Naive thymus-derived CD4-positive, alpha-beta T cell (primary cell): ENCODE results near the gene TCP11L2. TPM values are rescaled to one million over a fixed set of nuclear protein-coding genes. Genes with fewer than 3 reads are reported as not detected.

Experiments
- ATAC-seq: fragments of 150-1000 bp; cut with Tn5 transposase; 2 replicates; pipeline ENCODE4 v1.10.0; 2021; ENCODE audit warnings: mild to moderate bottlenecking, moderate library complexity
- CTCF ChIA-PET: fragments of 350-600 bp; sonication (Branson Sonifier 250); formaldehyde crosslinking; loops from one replicate; lab custom pipeline; 2021; ENCODE audit warnings: antibody characterized with exemption; lab: Charles Lee
- POLR2A ChIA-PET: fragments of 350-600 bp; sonication (Branson Sonifier 250); formaldehyde crosslinking; loops from one replicate; lab custom pipeline; 2021; ENCODE audit warnings: antibody characterized with exemption, inconsistent platforms; lab: Charles Lee
- DNase-seq, 9 donors: peaks; one replicate each; pipeline versions ENCODE4 v3.0.0 to v3.0.0-alpha.2; 2020 to 2022; ENCODE audit warnings: mixed read lengths in 1 of 9
- H3K27ac ChIP-seq: one replicate; pipeline ENCODE4 v1.7.0; 2013; ENCODE audit warnings: mild to moderate bottlenecking, low read depth, low read length, moderate library complexity
- H3K27me3 ChIP-seq, 2 donors: one replicate each; pipeline ENCODE4 v1.7.0; 2013; ENCODE audit warnings: low read length in 2 of 2, mild to moderate bottlenecking in 2 of 2, moderate library complexity in 2 of 2; ENCODE audit not compliant: control insufficient read depth in 2 of 2, insufficient read depth in 2 of 2
- H3K36me3 ChIP-seq, 3 experiments: 1 replicate in 2 of 3; 2 replicates in 1 of 3; pipeline ENCODE4 v1.7.0; 2013; ENCODE audit warnings: low read length in 3 of 3, mild to moderate bottlenecking in 3 of 3, moderate library complexity in 1 of 3; ENCODE audit not compliant: insufficient read depth in 3 of 3, control insufficient read depth in 2 of 3
- H3K4me1 ChIP-seq, 2 donors: one replicate each; pipeline ENCODE4 v1.7.0; 2013; ENCODE audit warnings: low read length in 2 of 2, mild to moderate bottlenecking in 2 of 2, moderate library complexity in 1 of 2; ENCODE audit not compliant: control insufficient read depth in 2 of 2, insufficient read depth in 2 of 2
- H3K4me3 ChIP-seq: 2 replicates; pipeline ENCODE4 v1.7.0; 2013; ENCODE audit warnings: mild to moderate bottlenecking, low read length
- H3K9me3 ChIP-seq, 3 experiments: 1 replicate in 2 of 3; 2 replicates in 1 of 3; pipeline ENCODE4 v1.7.0; 2013; ENCODE audit warnings: low read length in 3 of 3; ENCODE audit not compliant: control insufficient read depth in 2 of 3
- H3K27ac Mint-ChIP-seq, 9 donors: one replicate each; pipeline ENCODE4 v1.8.0; 2020 to 2022; ENCODE audit warnings: mixed read lengths in 9 of 9, mild to moderate bottlenecking in 8 of 9, moderate library complexity in 5 of 9, inconsistent platforms in 2 of 9
- H3K27me3 Mint-ChIP-seq, 5 donors: one replicate each; pipeline ENCODE4 v1.8.0; 2021 to 2022; ENCODE audit warnings: mixed read lengths in 5 of 5, mild to moderate bottlenecking in 1 of 5
- H3K36me3 Mint-ChIP-seq, 5 donors: one replicate each; pipeline ENCODE4 v1.8.0; 2020 to 2022; ENCODE audit warnings: mixed read lengths in 5 of 5, mild to moderate bottlenecking in 3 of 5, inconsistent platforms in 1 of 5
- H3K4me1 Mint-ChIP-seq, 7 donors: one replicate each; pipeline ENCODE4 v1.8.0; 2020 to 2022; ENCODE audit warnings: mixed read lengths in 7 of 7, mild to moderate bottlenecking in 3 of 7, inconsistent platforms in 1 of 7
- H3K4me3 Mint-ChIP-seq, 10 donors: one replicate each; pipeline ENCODE4 v1.8.0; 2020 to 2022; ENCODE audit warnings: mild to moderate bottlenecking in 10 of 10, mixed read lengths in 10 of 10, moderate library complexity in 6 of 10, inconsistent platforms in 2 of 10
- H3K9me3 Mint-ChIP-seq, 11 donors: one replicate each; pipeline ENCODE4 v1.8.0; 2020 to 2022; ENCODE audit warnings: mixed read lengths in 11 of 11, mild to moderate bottlenecking in 4 of 11, inconsistent platforms in 1 of 11, moderate library complexity in 1 of 11
- intact Hi-C, 2 donors: fragments of 100-400 bp; cut with micrococcal nuclease; formaldehyde crosslinking; loops; one replicate each; pipeline ENCODE4 v1.15.1; 2023
- polyA plus RNA-seq, 2 donors: library from polyadenylated mRNA; unstranded; fragments of 300-500 nt; fragmentation: Illumina TruSeq; gene quantifications; one replicate each; pipeline ENCODE4 v1.2.3, GENCODE V29; 2021
- total RNA-seq, 6 experiments: library from RNA in 5 of 6; stranded (reverse) in 5 of 6; gene quantifications; 1 replicate in 5 of 6; 2 replicates in 1 of 6; pipeline ENCODE4 v1.2.3 and lab custom pipeline; 2021 to 2026

The TCP11L2 gene
- total RNA-seq, result 100 to 1,000 TPM in 4 of 5 experiments, 10 to 100 TPM in 1; 26.9 to 258 (median 134) TPM
- 10 to 100 TPM; 43.2 to 46.3 TPM for polyA plus RNA-seq
- 132 reads per million, percentile 89 among the genes with 10 or more reads in this experiment for total RNA-seq (lab: John Stamatoyannopoulos, UW)

- Histone ChIP-seq H3K9me3 (no peaks in the 10 kb centered on the region), H3K27ac (peak within 1 kb of the TSS; percentile 100), H3K4me1 (peaks cover 15 to 49% of the 10 kb centered on the region in 2 donors), H3K36me3 (peaks cover 0 to 6% (median 4%) of the 10 kb centered on the region in 3 experiments), H3K27me3 (no peaks in the 10 kb centered on the region), H3K4me3 (peak within 1 kb of the TSS; percentile 94)
- DNase-seq (peak; percentile 91 to 96 (median 94)), ATAC-seq (peak; percentile 79)
- POLR2A ChIA-PET, result interaction anchor here (0.9 to 7.1 kb wide), 28 partner anchors 8 to 1018 kb away, joined by 3 to 188 read pairs (median 6); partner anchors contain the start of genes CKAP4, CRY1 and POLR3B
- Mint-ChIP-seq H3K27ac (peak within 1 kb of the TSS; percentile 97 to 100 (median 100)), H3K9me3 (no peaks in the 10 kb centered on the region), H3K27me3 (peaks cover 0 to 2% (median 0%) of the 10 kb centered on the region in 5 donors), H3K4me3 (peak within 1 kb of the TSS; percentile 88 to 99 (median 96)), H3K36me3 (peaks cover 0 to 14% (median 5%) of the 10 kb centered on the region in 5 donors), H3K4me1 (peaks cover 45 to 75% (median 55%) of the 10 kb centered on the region in 7 donors)
- CTCF ChIA-PET, result interaction anchor here (1.0 to 3.8 kb wide), 7 partner anchors 13 to 79 kb away, joined by 3 to 21 read pairs (median 5); partner anchors contain the start of gene POLR3B
- intact Hi-C loops, result loop anchor here (1.0 to 10.0 kb wide), 15 partner anchors 20 to 2000 kb away; partner anchors contain the start of genes C12orf75 (in 2 of the 2), POLR3B (in 2 of the 2), PRDM4 (in 2 of the 2) and RIC8B (in 2 of the 2)
These were observed at the start of gene TCP11L2 for GRCh38 chr12:106302401-106303201. Gene TCP11L2, plus strand, starts transcription at chr12:106302733. Its CDS starts 8,343 bp downstream, at chr12:106311076.

GRCh38 chr12:106254724-106255123, 47.8 kb upstream of the TCP11L2 start:
- no peak overlapping the region for H3K4me3 ChIP-seq
- no peak overlapping the region for H3K27ac ChIP-seq
- POLR2A ChIA-PET, result interaction anchor here (0.7 to 1.2 kb wide), 3 partner anchors 47 to 51 kb away, joined by 3 to 4 read pairs (median 3); no protein-coding TSS in a partner anchor
- peaks cover 0 to 5% (median 0%) of the 10 kb centered on the region in 5 donors for H3K27me3 Mint-ChIP-seq
- H3K9me3 ChIP-seq, result no peaks in the 10 kb centered on the region
- no peaks in the 10 kb centered on the region for H3K36me3 Mint-ChIP-seq
- CTCF ChIA-PET, result interaction anchor here (1.3 kb wide), 1 partner anchor 31 kb away, joined by 3 read pairs; no protein-coding TSS in a partner anchor
- DNase-seq (no peak), ATAC-seq (no peak)
- H3K4me3 Mint-ChIP-seq, result no peak overlapping the region
- no peaks in the 10 kb centered on the region for H3K27me3 ChIP-seq
- no peak overlapping the region for H3K27ac Mint-ChIP-seq
- peaks cover 0 to 10% (median 2%) of the 10 kb centered on the region in 7 donors for H3K4me1 Mint-ChIP-seq
- intact Hi-C loops, result no loop called here
- no peaks in the 10 kb centered on the region for H3K4me1 ChIP-seq
- H3K36me3 ChIP-seq, result no peaks in the 10 kb centered on the region
- no peaks in the 10 kb centered on the region for H3K9me3 Mint-ChIP-seq

- ChIA-PET POLR2A (interaction anchor here (0.7 to 0.8 kb wide), 2 partner anchors 46 to 50 kb away, joined by 3 read pairs; no protein-coding TSS in a partner anchor), CTCF (no interaction called here)
- no peak overlapping the region for H3K27ac Mint-ChIP-seq
- H3K27me3 ChIP-seq, result no peaks in the 10 kb centered on the region
- DNase-seq, result no peak
- no peak overlapping the region for H3K4me3 Mint-ChIP-seq
- no peaks in the 10 kb centered on the region for H3K9me3 ChIP-seq
- no peak overlapping the region for H3K27ac ChIP-seq
- no peaks in the 10 kb centered on the region for H3K36me3 Mint-ChIP-seq
- no peak for ATAC-seq
- no peak overlapping the region for H3K4me3 ChIP-seq
- intact Hi-C loops, result no loop called here
- no peaks in the 10 kb centered on the region for H3K4me1 ChIP-seq
- H3K4me1 Mint-ChIP-seq, result peaks cover 0 to 7% (median 0%) of the 10 kb centered on the region in 7 donors
- no peaks in the 10 kb centered on the region for H3K27me3 Mint-ChIP-seq
- H3K36me3 ChIP-seq, result no peaks in the 10 kb centered on the region
- no peaks in the 10 kb centered on the region for H3K9me3 Mint-ChIP-seq
These were observed 47.0 kb upstream of the TCP11L2 start for GRCh38 chr12:106255493-106255892.

DNA sequence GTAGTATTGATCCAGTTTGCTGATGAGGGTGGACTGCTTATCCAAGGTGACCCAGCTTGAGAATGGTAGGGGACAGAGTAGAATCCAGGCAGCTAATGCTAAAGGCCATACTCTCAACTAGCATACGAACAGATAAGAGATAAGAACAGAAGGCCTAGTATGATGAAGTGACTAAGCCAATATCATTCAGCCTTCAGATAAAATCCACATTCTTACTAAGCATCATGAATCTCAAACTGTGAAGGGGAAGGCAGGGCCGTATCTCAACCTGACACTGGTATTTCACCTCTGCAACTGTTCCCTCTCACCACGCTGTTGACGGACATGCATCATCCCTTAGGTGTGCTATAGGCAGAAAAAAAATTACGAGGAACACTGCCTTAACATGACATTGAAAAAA, 46.6 kb upstream of the TCP11L2 start:
- DNase-seq, result no peak
- Histone ChIP-seq H3K27me3 (no peaks in the 10 kb centered on the region), H3K4me3 (no peak overlapping the region), H3K4me1 (no peaks in the 10 kb centered on the region), H3K27ac (no peak overlapping the region), H3K9me3 (no peaks in the 10 kb centered on the region), H3K36me3 (no peaks in the 10 kb centered on the region)
- ATAC-seq, result peak; percentile 59
- intact Hi-C loops, result no loop called here
- no peaks in the 10 kb centered on the region for H3K27me3 Mint-ChIP-seq
- no peak overlapping the region for H3K27ac Mint-ChIP-seq
- ChIA-PET CTCF (no interaction called here), POLR2A (interaction anchor here (0.7 to 0.8 kb wide), 2 partner anchors 10 to 46 kb away, joined by 3 to 4 read pairs; no protein-coding TSS in a partner anchor)
- no peaks in the 10 kb centered on the region for H3K9me3 Mint-ChIP-seq
- peaks cover 0 to 7% (median 0%) of the 10 kb centered on the region in 7 donors for H3K4me1 Mint-ChIP-seq
- H3K4me3 Mint-ChIP-seq, result no peak overlapping the region
- no peaks in the 10 kb centered on the region for H3K36me3 Mint-ChIP-seq

DNA sequence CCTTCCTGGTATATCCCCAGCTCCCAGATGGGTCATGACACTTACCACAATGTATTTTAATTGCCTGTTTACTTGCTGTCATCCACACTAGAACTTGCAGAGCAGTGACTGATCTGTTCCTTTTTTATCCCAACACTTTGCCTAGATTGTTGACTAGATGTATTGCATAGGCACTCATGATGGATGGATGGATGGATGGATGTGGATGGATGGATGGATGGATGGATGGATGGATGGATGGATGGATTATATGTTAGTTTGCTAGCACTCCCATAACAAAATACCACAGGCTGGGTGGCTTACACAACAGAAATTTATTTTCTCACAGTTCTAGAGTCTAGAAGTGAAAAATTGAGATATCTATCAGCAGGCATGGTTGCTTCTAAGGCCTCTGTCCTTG, 46.0 kb upstream of the TCP11L2 start:
- Mint-ChIP-seq H3K27me3 (no peaks in the 10 kb centered on the region), H3K4me3 (no peak overlapping the region), H3K27ac (no peak overlapping the region), H3K4me1 (peaks cover 0 to 5% (median 0%) of the 10 kb centered on the region in 7 donors), H3K9me3 (no peaks in the 10 kb centered on the region), H3K36me3 (no peaks in the 10 kb centered on the region)
- Histone ChIP-seq H3K4me3 (no peak overlapping the region), H3K27me3 (no peaks in the 10 kb centered on the region), H3K4me1 (no peaks in the 10 kb centered on the region), H3K9me3 (no peaks in the 10 kb centered on the region), H3K27ac (no peak overlapping the region), H3K36me3 (no peaks in the 10 kb centered on the region)
- no peak for ATAC-seq
- intact Hi-C loops, result no loop called here
- DNase-seq, result no peak
- ChIA-PET POLR2A (interaction anchor here (0.7 kb wide), 1 partner anchor 10 kb away, joined by 4 read pairs; no protein-coding TSS in a partner anchor), CTCF (no interaction called here)

DNA sequence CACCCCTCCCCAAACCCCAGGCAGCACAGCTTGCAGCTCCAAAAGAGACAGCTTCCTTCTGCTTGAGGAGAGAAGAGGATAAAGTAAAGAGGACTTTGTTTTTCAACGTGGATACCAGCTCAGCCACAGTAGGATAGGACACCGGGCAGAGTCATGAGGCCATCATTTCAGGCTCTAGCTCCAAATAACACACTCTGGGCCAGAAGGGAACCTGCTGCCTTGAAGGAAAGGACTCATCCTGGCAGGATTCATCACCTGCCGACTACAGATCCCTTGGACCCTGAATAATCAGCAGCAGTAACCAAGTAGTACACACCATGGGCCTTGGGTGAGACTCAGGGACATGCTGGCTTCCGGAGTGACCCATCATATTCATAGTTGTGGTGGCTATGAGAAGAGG, 44.3 kb upstream of the TCP11L2 start:
- Histone ChIP-seq H3K36me3 (no peaks in the 10 kb centered on the region), H3K27ac (no peak overlapping the region), H3K4me3 (no peak overlapping the region), H3K9me3 (no peaks in the 10 kb centered on the region), H3K4me1 (no peaks in the 10 kb centered on the region), H3K27me3 (no peaks in the 10 kb centered on the region)
- H3K27ac Mint-ChIP-seq, result no peak overlapping the region
- no peak for ATAC-seq
- no peaks in the 10 kb centered on the region for H3K4me1 Mint-ChIP-seq
- H3K27me3 Mint-ChIP-seq, result peaks cover 0 to 11% (median 0%) of the 10 kb centered on the region in 5 donors
- POLR2A ChIA-PET, result no interaction called here
- DNase-seq, result no peak
- CTCF ChIA-PET, result no interaction called here
- intact Hi-C loops, result no loop called here
- H3K4me3 Mint-ChIP-seq, result no peak overlapping the region
- no peaks in the 10 kb centered on the region for H3K9me3 Mint-ChIP-seq
- no peaks in the 10 kb centered on the region for H3K36me3 Mint-ChIP-seq
